ENCODE measurements around the gene TAF11L2.
"Not testable (repeated sequence)": the region's sequence is repeated elsewhere in the genome, so short reads cannot be mapped to it uniquely, and the experiment has no call there.

TAF11L2 gene

DNA sequence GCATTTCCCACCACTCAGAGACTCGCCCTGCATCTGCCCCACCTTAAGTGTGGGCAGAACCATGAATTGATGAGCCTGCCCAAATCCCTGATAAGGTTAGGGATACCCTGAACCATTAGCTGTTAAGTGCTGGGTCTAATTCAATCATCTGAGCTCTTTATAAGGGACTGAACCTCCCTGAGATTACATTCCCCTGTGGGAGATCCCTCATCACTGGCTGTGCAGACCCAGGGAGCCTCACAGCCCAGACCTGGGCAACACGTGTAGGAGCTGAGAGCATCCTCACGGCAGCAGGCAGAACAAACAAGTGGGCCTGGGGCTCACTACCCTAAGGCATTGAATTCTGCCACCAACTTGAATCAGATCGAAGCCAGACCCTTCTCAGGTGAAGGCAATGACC lies 585 bp upstream of the TAF11L2 start:
- H3K4me3 ChIP-seq = no peak overlapping the region
- TF ChIP-seq, protein P1, sequence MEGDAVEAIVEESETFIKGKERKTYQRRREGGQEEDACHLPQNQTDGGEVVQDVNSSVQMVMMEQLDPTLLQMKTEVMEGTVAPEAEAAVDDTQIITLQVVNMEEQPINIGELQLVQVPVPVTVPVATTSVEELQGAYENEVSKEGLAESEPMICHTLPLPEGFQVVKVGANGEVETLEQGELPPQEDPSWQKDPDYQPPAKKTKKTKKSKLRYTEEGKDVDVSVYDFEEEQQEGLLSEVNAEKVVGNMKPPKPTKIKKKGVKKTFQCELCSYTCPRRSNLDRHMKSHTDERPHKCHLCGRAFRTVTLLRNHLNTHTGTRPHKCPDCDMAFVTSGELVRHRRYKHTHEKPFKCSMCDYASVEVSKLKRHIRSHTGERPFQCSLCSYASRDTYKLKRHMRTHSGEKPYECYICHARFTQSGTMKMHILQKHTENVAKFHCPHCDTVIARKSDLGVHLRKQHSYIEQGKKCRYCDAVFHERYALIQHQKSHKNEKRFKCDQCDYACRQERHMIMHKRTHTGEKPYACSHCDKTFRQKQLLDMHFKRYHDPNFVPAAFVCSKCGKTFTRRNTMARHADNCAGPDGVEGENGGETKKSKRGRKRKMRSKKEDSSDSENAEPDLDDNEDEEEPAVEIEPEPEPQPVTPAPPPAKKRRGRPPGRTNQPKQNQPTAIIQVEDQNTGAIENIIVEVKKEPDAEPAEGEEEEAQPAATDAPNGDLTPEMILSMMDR (IDR thresholded peaks at IDR 0.05) = no peak
- H3K27ac ChIP-seq = no peak overlapping the region
- DNase-seq (ENCODE audit: low spot score) = no peak

DNA sequence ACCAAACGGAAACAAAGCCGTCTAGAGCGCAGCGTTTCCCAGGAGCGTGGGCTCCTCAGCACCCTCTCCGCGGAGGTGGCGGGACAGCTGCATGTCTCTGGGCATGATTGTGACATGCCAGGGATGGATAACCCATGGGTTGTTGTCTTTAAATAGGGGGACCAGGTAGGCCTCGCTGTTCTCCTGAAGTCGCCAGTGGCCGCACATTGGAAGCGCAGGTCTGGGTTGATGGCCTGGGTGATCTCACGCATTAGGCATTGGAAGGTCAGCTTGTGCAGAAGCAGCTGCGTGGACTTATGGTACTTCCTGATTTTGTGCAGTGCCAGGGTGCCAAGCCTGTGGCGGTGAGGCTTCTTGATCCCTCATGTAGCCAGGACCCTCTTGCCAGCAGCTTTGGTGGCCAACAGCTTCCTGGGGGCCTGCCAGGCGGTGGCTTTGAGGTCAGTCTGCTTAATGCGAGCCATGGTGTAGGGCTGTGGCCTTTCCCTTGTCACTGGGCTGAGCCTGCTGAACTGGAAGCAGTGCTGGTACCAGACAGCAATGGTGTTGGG lies 13.8 kb downstream of the TAF11L2 start:
- no peak overlapping the region for H3K4me3 ChIP-seq
- DNase-seq (ENCODE audit: low spot score) = no peak
- H3K27ac ChIP-seq = no peak overlapping the region
- TF ChIP-seq, protein P1 (IDR thresholded peaks at IDR 0.05) = no peak

DNA sequence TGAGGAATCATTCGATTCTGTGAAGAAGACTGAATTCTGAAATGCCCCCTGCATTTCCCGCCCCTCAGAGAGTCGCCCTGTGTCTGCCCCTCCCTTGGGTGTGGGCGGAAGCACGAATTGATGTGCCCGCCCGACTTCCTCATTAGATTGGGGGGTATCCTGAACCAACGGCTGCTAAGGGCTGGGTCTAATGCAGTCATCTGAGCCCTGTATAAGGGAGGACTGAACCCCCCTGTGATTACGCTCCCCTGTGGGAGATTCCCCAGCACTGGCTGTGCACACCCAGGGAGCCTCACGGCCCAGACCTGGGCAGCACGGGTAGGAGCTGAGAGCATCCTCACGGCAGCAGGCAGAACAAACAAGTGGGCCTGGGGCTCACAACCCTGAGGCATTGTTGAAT lies 19.5 kb downstream of the TAF11L2 start:
- not testable (repeated sequence) for H3K4me3 ChIP-seq; H3K27ac ChIP-seq; DNase-seq (ENCODE audit: low spot score)

DNA sequence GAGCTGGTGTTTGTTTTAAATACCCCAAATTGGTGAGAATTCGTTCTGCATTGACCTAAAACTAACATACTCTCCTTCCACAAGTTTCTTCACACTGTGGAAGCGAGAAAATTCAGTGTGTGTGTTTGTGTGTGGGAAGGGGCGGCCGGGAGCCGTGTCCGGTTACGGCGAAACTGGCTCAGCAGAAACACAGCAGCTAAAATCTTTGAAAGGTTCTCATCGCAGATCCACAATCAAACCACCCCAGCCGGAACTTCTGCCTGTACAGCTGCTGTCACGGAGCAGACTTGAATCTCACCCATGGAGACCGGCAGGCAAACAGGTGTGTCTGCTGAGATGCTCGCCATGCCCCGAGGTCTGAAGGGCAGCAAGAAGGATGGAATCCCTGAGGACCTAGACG lies 20.0 kb downstream of the TAF11L2 start, which contains the start of gene TAF11L3:
TSS of gene TAF11L3 (plus strand) at position 301 of the 400 bp plus-strand sequence.
- H3K4me3 ChIP-seq; DNase-seq (ENCODE audit: low spot score); H3K27ac ChIP-seq: not testable (repeated sequence)

DNA sequence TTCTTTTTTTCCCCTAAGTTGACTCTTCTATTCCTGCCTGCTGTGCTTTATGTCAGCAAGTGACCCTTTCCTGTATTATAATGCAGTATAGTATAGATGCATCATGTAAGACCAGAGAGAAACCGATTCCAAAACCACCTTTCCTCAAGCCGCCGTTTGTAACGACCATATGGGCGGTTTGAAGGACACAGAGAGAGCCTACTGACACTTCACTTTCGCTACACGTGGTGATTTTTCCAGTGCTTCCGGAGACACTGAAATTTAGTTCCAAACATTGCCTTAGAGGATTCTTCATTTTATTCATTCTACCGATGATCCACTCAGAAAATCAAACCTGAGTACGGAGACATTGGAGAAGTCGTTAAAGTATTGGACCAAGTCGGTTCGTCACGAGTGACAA lies 21.5 kb downstream of the TAF11L2 start:
- H3K4me3 ChIP-seq, H3K27ac ChIP-seq: not testable (repeated sequence)

DNA sequence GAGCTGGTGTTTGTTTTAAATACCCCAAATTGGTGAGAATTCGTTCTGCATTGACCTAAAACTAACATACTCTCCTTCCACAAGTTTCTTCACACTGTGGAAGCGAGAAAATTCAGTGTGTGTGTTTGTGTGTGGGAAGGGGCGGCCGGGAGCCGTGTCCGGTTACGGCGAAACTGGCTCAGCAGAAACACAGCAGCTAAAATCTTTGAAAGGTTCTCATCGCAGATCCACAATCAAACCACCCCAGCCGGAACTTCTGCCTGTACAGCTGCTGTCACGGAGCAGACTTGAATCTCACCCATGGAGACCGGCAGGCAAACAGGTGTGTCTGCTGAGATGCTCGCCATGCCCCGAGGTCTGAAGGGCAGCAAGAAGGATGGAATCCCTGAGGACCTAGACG lies 23.5 kb downstream of the TAF11L2 start, which contains the start of gene TAF11L4:
TSS of gene TAF11L4 (plus strand) at position 301 of the 400 bp plus-strand sequence.
- not testable (repeated sequence) for DNase-seq (ENCODE audit: low spot score); H3K27ac ChIP-seq; H3K4me3 ChIP-seq

More for the DNA sequence above, 21.5 kb downstream of the TAF11L2 start:
- DNase-seq (ENCODE audit: low spot score) = not testable (repeated sequence)

DNA sequence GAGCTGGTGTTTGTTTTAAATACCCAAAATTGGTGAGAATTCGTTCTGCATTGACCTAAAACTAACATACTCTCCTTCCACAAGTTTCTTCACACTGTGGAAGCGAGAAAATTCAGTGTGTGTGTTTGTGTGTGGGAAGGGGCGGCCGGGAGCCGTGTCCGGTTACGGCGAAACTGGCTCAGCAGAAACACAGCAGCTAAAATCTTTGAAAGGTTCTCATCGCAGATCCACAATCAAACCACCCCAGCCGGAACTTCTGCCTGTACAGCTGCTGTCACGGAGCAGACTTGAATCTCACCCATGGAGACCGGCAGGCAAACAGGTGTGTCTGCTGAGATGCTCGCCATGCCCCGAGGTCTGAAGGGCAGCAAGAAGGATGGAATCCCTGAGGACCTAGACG lies 26.9 kb downstream of the TAF11L2 start, which contains the start of gene TAF11L5:
TSS of gene TAF11L5 (plus strand) at position 301 of the 400 bp plus-strand sequence.
- not testable (repeated sequence) for H3K27ac ChIP-seq; DNase-seq (ENCODE audit: low spot score); H3K4me3 ChIP-seq

DNA sequence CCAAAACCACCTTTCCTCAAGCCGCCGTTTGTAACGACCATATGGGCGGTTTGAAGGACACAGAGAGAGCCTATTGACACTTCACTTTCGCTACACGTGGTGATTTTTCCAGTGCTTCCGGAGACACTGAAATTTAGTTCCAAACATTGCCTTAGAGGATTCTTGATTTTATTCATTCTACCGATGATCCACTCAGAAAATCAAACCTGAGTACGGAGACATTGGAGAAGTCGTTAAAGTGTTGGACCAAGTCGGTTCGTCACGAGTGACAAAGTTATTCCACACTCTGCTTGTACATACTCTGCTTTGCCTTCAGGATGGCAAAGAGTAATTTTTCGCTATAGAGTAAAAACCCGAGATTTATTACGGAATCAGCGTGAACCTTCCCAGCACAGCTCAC lies 28.5 kb downstream of the TAF11L2 start:
- DNase-seq (ENCODE audit: low spot score); H3K27ac ChIP-seq: not testable (repeated sequence)

DNA sequence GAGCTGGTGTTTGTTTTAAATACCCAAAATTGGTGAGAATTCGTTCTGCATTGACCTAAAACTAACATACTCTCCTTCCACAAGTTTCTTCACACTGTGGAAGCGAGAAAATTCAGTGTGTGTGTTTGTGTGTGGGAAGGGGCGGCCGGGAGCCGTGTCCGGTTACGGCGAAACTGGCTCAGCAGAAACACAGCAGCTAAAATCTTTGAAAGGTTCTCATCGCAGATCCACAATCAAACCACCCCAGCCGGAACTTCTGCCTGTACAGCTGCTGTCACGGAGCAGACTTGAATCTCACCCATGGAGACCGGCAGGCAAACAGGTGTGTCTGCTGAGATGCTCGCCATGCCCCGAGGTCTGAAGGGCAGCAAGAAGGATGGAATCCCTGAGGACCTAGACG lies 30.3 kb downstream of the TAF11L2 start, which contains the start of gene TAF11L6:
TSS of gene TAF11L6 (plus strand) at position 301 of the 400 bp plus-strand sequence.
- DNase-seq (ENCODE audit: low spot score); H3K27ac ChIP-seq; H3K4me3 ChIP-seq: not testable (repeated sequence)

More for the DNA sequence above, 28.5 kb downstream of the TAF11L2 start:
- not testable (repeated sequence) for H3K4me3 ChIP-seq
